NCI-H510A (cell line): Measurements from ENCODE around the gene ZXDA.
"Not testable (repeated sequence)": the region's sequence is repeated elsewhere in the genome, so short reads cannot be mapped to it uniquely, and the experiment has no call there.

ENCODE experiments used
- DNase-seq: peaks from one replicate; lab custom pipeline; 2025; lab: John Stamatoyannopoulos, UW

Gene ZXDA, protein sequence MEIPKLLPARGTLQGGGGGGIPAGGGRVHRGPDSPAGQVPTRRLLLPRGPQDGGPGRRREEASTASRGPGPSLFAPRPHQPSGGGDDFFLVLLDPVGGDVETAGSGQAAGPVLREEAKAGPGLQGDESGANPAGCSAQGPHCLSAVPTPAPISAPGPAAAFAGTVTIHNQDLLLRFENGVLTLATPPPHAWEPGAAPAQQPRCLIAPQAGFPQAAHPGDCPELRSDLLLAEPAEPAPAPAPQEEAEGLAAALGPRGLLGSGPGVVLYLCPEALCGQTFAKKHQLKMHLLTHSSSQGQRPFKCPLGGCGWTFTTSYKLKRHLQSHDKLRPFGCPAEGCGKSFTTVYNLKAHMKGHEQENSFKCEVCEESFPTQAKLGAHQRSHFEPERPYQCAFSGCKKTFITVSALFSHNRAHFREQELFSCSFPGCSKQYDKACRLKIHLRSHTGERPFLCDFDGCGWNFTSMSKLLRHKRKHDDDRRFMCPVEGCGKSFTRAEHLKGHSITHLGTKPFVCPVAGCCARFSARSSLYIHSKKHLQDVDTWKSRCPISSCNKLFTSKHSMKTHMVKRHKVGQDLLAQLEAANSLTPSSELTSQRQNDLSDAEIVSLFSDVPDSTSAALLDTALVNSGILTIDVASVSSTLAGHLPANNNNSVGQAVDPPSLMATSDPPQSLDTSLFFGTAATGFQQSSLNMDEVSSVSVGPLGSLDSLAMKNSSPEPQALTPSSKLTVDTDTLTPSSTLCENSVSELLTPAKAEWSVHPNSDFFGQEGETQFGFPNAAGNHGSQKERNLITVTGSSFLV

DNA sequence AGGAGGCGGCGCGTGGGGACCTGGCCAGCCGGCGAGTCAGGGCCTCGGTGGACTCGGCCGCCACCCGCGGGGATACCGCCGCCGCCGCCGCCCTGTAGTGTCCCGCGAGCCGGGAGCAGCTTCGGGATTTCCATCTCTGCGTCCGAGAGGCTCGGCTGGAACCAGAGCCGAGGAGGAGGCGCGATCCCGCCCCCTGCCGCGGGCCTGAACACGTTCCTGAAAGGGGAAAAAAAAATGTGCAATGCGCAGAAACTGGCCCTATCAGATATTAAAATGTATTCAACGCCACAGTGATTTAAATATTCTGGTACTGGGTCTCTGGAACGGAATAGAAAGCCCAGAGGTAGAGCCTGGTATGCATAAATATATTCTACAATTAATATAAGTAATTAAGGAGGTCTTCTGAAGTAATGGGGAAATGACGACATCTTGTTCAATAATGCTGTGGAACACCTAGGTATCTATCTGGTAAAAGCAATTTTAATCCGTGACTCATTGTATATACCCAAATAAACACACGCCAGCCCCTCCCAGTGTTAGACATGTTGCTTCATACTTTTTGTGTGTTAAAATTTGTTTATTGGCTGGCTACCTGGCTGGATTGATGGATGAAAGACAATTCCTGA is at the start of gene ZXDA:
Gene ZXDA (minus strand): TSS at position 172 of the 626 bp plus-strand sequence. CDS start 38 bp downstream, at position 134.
- not testable (repeated sequence) for DNase-seq

GRCh38 chrX:57952320-57952678 is 42.0 kb upstream of the ZXDA start:
- no peak for DNase-seq

GRCh38 chrX:57951666-57952319 is 41.5 kb upstream of the ZXDA start:
- DNase-seq: no peak

GRCh38 chrX:57933321-57933720 is 23.1 kb upstream of the ZXDA start:
- DNase-seq: no peak

- DNase-seq: no peak
Measured at GRCh38 chrX:57932266-57932665, 22.0 kb upstream of the ZXDA start.

GRCh38 chrX:57930051-57930450 is 19.8 kb upstream of the ZXDA start:
- DNase-seq: no peak

DNA sequence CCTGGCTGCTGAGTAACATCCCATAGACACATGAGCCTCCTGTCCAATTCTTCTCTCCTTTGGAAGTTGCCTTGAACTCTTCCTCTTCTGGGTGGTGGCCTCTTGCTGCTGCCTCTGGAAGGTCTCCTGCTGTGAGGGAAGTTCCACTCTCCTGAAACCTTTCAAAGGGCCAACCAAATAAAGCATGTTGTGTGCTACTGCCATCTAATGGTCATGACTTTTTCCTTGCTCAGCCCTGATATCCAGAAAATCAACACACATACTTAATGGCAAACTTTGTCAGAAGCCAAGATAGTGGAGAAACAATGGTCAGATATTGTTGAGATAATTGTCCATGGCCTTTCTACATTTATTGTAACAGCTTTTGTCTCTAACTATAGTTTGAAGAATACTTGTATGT is 19.1 kb upstream of the ZXDA start:
- DNase-seq: no peak

DNA sequence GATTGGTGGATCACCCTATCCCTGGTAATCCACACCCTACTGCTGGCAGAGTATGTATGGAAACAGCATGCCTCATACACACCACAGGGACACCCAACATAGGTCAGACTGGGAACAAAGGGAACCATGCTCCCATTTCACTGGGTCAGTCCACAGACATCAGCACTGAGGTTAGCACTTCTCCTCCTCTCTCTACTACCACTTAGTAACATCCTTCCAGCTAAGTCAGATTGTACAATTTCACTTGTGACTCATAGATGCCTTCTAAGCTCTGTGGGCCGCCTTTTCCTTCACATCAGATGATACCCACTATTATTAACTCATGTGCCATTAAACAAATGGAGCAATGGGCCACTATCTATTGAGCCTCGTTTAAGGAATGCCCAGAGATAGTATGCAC is 15.5 kb upstream of the ZXDA start:
- DNase-seq: no peak

DNA sequence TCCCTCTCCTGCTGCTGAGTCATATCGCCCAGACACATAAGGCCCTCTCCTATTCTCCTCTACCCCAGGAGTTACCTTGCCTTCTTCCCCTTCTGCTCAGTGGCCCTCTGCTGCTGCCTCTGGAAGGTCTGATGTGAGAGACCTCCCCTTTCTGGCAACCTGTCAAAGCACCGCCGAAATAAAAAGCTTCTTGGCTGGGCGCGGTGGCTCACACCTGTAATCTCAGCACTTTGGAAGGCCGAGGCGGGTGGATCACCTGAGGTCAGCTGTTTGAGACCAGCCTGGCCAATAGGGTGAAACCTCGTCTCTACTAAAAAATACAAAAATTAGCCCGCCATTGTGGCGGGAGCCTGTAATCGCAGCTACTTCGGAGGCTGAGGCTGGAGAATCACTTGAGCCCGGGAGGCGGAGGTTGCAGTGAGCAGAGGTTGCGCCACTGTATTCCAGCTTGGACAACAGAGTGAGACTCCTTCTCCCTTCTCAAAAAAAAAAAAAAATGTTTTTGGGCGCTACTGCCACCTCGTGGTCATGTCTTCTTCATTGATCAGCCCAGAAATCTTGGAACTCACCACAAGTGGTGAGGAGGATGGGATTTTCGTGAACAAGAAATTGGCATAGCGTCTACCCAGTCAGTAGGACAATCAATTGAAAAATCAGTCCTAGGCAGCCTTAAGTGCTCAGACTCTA is 8.6 kb upstream of the ZXDA start:
- DNase-seq: no peak

- DNase-seq: no peak
Measured at GRCh38 chrX:57915680-57916079, 5.4 kb upstream of the ZXDA start.

DNA sequence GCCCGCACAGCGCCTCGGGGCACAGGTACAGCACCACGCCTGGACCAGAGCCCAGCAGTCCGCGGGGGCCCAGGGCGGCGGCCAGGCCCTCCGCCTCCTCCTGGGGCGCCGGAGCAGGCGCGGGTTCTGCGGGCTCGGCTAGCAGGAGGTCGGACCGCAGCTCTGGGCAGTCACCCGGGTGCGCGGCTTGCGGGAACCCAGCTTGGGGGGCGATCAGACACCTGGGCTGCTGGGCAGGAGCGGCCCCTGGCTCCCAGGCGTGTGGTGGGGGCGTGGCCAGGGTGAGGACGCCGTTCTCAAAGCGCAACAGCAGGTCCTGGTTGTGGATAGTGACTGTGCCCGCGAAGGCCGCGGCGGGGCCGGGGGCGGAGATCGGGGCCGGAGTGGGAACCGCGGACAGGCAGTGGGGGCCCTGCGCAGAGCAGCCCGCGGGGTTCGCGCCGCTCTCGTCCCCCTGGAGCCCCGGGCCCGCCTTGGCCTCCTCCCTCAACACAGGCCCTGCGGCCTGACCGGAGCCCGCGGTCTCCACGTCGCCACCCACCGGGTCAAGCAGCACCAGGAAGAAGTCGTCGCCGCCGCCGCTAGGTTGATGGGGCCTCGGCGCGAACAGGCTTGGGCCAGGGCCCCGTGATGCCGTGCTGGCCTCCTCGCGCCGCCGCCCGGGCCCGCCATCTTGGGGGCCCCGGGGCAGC is 517 bp downstream of the ZXDA start:
- not testable (repeated sequence) for DNase-seq

DNA sequence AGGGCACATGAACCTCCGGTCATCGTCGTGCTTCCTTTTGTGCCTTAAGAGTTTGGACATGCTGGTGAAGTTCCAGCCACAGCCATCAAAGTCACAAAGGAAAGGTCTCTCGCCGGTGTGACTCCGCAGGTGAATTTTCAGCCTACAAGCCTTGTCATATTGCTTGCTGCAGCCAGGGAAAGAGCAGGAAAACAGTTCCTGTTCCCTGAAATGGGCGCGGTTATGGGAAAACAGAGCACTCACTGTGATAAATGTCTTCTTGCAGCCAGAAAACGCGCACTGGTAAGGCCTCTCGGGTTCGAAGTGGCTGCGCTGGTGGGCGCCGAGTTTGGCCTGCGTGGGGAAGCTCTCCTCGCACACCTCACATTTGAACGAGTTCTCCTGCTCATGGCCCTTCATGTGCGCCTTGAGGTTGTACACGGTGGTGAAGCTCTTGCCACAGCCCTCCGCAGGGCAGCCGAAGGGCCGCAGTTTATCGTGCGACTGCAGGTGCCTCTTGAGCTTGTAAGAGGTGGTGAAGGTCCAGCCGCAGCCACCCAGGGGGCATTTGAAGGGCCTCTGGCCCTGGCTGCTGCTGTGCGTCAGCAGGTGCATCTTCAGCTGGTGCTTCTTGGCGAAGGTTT is 1.2 kb downstream of the ZXDA start:
- not testable (repeated sequence) for DNase-seq

DNA sequence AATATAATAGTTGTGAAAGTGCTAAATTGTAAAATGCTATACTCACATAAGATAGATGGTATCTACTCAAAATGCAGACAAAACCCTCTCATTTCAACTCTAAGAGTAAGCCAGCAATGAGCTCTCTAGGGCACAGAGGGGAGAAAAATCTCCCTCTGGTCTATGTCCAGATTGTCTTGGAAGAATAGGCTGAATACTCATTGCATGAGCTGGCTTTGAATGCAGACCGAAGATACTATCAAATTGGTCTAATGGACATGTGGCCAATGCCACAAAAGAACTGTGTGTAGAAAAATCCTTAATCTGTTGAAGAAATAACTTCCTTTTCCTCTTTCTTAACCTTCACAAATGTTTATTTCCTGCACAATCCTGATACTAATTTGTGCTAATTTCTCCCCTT is 3.5 kb downstream of the ZXDA start:
- no peak for DNase-seq

DNA sequence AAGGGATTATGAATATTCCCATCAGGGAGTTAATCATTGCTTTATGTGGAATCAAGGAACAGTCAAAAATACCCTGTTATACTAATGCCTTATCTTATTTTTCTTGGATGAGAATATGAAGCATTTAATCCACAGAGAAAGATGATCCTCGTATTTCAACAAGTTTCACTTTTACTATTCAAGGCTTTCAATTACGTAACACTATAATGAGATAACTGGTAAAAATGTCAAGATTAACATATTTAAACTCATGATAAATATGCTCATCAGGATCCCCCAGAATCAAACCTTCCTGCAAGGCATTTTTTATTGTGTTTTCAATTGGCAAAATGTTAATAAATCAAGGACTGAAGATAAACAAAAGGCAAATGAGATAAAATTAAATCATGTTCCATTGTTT is 5.1 kb downstream of the ZXDA start:
- no peak for DNase-seq

DNA sequence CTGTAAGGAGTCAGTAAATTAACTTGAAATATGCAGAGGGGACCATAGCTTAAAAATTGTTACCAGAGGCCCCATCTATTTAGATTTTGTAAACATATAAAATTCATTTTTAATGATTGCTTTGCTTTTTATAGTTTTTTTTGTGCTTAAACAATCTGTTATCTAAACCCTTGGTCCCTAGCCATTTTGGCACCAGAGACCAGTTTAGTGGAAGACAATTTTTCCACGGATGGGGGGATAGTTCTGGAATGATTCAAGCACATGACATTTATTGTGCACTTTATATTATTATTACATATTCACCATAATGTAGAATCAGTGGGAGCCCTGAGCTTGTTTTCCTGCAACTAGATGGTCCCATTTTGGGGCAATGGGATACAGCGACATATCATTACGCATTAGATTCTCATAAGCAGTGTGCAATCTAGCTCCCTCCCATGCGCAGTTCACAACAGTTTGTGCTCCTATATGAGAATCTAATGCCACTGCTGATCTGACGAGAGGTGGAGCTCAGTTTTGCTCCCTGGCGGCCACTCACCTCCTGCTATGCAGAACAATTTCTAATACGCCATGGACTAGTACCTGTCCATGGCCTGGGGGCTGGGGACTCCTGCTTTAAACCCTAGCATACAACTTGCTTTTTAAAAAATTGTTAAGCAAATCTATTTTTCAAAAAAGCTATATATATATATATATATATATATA is 5.9 kb downstream of the ZXDA start:
- no peak for DNase-seq

- DNase-seq: no peak
Measured at GRCh38 chrX:57902633-57903032, 7.6 kb downstream of the ZXDA start.

DNA sequence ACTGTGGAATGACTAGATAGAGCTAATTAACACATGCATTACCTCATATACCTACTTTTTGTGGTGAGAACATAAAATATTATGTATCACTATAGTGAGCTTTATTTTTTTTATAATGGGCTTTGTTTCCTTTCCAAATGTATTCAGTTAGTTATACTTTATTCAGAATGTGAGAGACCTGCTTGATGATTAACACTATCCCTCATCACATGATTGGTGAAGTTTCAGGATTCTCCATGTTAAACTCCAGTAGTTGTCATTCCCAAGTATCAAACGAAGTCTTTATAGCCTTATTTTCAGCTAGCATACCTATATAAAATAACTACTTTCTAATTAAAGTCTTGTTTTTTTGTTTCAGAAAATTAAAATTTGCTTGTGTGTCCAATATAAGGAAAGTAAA is 8.8 kb downstream of the ZXDA start:
- no peak for DNase-seq

- DNase-seq: no peak
Measured at GRCh38 chrX:57900975-57901374, 9.3 kb downstream of the ZXDA start.

DNA sequence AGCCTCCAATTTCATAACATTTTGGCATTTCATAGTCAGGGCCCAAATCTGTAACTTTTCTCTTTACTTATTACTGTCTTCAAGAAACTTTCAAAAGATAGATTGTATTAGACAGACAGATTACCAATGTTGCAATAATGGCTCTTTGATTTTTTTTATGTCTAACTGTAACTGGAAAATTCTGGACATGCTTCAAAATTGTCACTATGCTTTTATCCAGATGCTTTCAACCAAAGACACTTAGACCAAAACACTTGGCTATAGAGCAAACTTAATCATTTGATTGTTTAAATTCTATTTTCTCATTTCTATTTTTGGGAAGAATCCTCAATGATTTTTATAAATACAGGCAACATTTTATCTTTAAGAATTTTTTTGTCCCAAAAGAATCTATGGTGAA is 10.4 kb downstream of the ZXDA start:
- no peak for DNase-seq

- no peak for DNase-seq
Measured at GRCh38 chrX:57899064-57899463, 11.2 kb downstream of the ZXDA start.
